ENCODE results near the gene SAMD8. TPM values are rescaled to one million over a fixed set of nuclear protein-coding genes. Genes with fewer than 3 reads are reported as not detected.
"Not testable (repeated sequence)": the region's sequence is repeated elsewhere in the genome, so short reads cannot be mapped to it uniquely, and the experiment has no call there.

Gene SAMD8
- total and polyA plus RNA-seq, 10 of the 15 experiments (the other 5 are each of a cell fraction or from before 2014, with no cell fraction given), result 2.8 to 26.0 (median 9.3) TPM

GRCh38 chr10:75202321-75203045 is 91.0 kb downstream of the SAMD8 start:
- H3K79me2 ChIP-seq (ENCODE audit: control insufficient read depth, insufficient read depth, low read length), result no peaks in the 10 kb centered on the region
- H3K9ac ChIP-seq (ENCODE audit: control insufficient read depth, insufficient read depth, low read length), result no peak overlapping the region
- no peak overlapping the region for H3K4me2 ChIP-seq (ENCODE audit: control insufficient read depth, insufficient read depth)
- ChIA-PET SMC1A (ENCODE audit: uncharacterized antibody, unreplicated experiment) (no interaction called here), POLR2A (no interaction called here), RAD21 (ENCODE audit: unreplicated experiment) (no interaction called here), CTCF (interaction anchor here (0.7 to 3.2 kb wide), 2 partner anchors 14 to 247 kb away, joined by 3 to 12 read pairs; no protein-coding TSS in a partner anchor)
- H2AFZ ChIP-seq (ENCODE audit: control insufficient read depth, low read depth, low read length), result no peak overlapping the region
- ATAC-seq (no peak), FAIRE-seq (no peak), DNase-seq (ENCODE audit: low read depth, low spot score) (no peak)
- no peak overlapping the region for H3K27ac ChIP-seq (ENCODE audit: control insufficient read depth, insufficient read depth)
- H3K4me3 ChIP-seq, result no peak overlapping the region
- H4K20me1 ChIP-seq (ENCODE audit: control insufficient read depth, insufficient read depth), result no peaks in the 10 kb centered on the region
- no peaks in the 10 kb centered on the region for H3K9me3 ChIP-seq (replicated peaks; ENCODE audit: control insufficient read depth, insufficient read depth, low read length)
- in situ Hi-C loops (cut with MboI), result no loop called here
- intact Hi-C loops (cut with micrococcal nuclease; ENCODE audit: unreplicated experiment), result no loop called here
- no peaks in the 10 kb centered on the region for H3K27me3 ChIP-seq (replicated peaks in 1 of 2; ENCODE audit: control insufficient read depth in 2 of 2, insufficient read depth in 2 of 2, low read length in 1 of 2)
- WGBS (ENCODE audit: insufficient coverage, insufficient replicate concordance, low lambda C conversion rate, missing lambda C conversion rate), result 48% methylated on average over 1 of the region's 1 CpG
- no peak for TF ChIP-seq EGR1 (IDR thresholded peaks at IDR 0.05; ENCODE audit: borderline replicate concordance in 1 of 2, low read depth in 2 of 2, low read length in 2 of 2)
- no peak for TF ChIP-seq CBFB (IDR thresholded peaks at IDR 0.05; ENCODE audit: low read depth)
- TF ChIP-seq SIN3A (IDR thresholded peaks at IDR 0.05; ENCODE audit: low read depth, low read length), result no peak
- TF ChIP-seq SMARCA5 (IDR thresholded peaks at IDR 0.05), result no peak
- no peaks in the 10 kb centered on the region for H3K4me1 ChIP-seq (ENCODE audit: control insufficient read depth, insufficient read depth, low read length)
- no peaks in the 10 kb centered on the region for H3K36me3 ChIP-seq (ENCODE audit: control insufficient read depth in 2 of 2, insufficient read depth in 2 of 2, low read length in 1 of 2)
- BruUV-seq (replicated peaks), result no TSS peak

GRCh38 chr10:75203046-75203620 is 91.7 kb downstream of the SAMD8 start:
- H3K36me3 ChIP-seq (ENCODE audit: control insufficient read depth in 2 of 2, insufficient read depth in 2 of 2, low read length in 1 of 2); BruUV-seq (replicated peaks); DNase-seq (ENCODE audit: low read depth, low spot score); H3K79me2 ChIP-seq (ENCODE audit: control insufficient read depth, insufficient read depth, low read length); H3K9ac ChIP-seq (ENCODE audit: control insufficient read depth, insufficient read depth, low read length); H3K27me3 ChIP-seq (replicated peaks in 1 of 2; ENCODE audit: control insufficient read depth in 2 of 2, insufficient read depth in 2 of 2, low read length in 1 of 2); H3K4me1 ChIP-seq (ENCODE audit: control insufficient read depth, insufficient read depth, low read length); FAIRE-seq; intact Hi-C loops (cut with micrococcal nuclease; ENCODE audit: unreplicated experiment); H3K27ac ChIP-seq (ENCODE audit: control insufficient read depth, insufficient read depth); POLR2A ChIA-PET; ATAC-seq; H3K4me2 ChIP-seq (ENCODE audit: control insufficient read depth, insufficient read depth); RAD21 ChIA-PET (ENCODE audit: unreplicated experiment); H3K4me3 ChIP-seq; H3K9me3 ChIP-seq (replicated peaks; ENCODE audit: control insufficient read depth, insufficient read depth, low read length); H2AFZ ChIP-seq (ENCODE audit: control insufficient read depth, low read depth, low read length); in situ Hi-C loops (cut with MboI); H4K20me1 ChIP-seq (ENCODE audit: control insufficient read depth, insufficient read depth): not testable (repeated sequence)
- CTCF ChIA-PET, result interaction anchor here (0.7 to 3.6 kb wide), 2 partner anchors 27 to 248 kb away, joined by 3 to 16 read pairs; no protein-coding TSS in a partner anchor
- WGBS (ENCODE audit: insufficient coverage, insufficient replicate concordance, low lambda C conversion rate, missing lambda C conversion rate), result 62% methylated on average over 8 of the region's 11 CpGs
- SMC1A ChIA-PET (ENCODE audit: uncharacterized antibody, unreplicated experiment), result interaction anchor here (0.7 kb wide), 1 partner anchor 20 kb away, joined by 3 read pairs; no protein-coding TSS in a partner anchor

Measured in GM12878 (cell line).